ENCODE measurements around the gene OMP.
"Not testable (repeated sequence)": the region's sequence is repeated elsewhere in the genome, so short reads cannot be mapped to it uniquely, and the experiment has no call there.

OMP gene, protein sequence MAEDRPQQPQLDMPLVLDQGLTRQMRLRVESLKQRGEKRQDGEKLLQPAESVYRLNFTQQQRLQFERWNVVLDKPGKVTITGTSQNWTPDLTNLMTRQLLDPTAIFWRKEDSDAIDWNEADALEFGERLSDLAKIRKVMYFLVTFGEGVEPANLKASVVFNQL

DNA sequence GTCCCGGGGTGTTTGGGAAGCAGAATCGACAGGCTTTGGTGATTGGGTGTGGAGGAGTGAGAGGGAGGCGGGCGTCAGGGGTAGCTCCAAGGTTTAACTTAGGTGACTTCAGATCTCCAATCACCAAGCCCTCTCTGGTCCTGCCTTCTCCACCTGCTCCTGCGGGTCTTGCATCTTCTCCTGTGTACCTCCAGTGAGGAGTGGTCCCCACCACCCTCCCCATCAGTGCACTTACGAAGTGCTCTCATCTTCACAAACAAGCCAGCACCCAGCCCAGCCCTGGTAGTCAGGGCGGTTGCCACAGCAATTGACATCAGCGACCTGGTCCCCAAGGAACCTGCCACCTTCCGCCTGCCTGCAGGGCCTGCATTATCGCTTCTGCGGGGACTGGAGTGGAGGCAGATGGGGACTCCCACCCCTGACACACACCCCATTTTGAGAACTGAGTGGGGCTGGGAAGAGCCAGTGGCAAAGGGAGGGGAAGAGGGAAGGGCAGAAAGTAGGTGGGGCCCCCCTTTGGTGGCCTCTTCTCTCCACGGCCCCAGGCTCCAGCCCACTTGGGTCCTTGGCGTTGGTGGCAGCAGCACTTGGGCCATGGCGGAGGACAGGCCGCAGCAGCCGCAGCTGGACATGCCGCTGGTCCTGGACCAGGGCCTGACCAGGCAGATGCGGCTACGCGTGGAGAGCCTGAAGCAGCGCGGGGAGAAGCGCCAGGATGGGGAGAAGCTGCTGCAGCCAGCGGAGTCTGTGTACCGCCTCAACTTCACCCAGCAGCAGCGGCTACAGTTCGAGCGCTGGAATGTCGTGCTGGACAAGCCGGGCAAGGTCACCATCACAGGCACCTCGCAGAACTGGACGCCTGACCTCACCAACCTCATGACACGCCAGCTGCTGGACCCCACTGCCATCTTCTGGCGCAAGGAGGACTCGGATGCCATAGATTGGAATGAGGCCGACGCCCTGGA is at the start of gene OMP:
Gene OMP (plus strand): TSS at position 595 of the 965 bp plus-strand sequence. CDS start 0 bp downstream, at position 595.
- no peak for DNase-seq (ENCODE audit: extremely low read depth in 1 of 2, low read depth in 1 of 2)

DNA sequence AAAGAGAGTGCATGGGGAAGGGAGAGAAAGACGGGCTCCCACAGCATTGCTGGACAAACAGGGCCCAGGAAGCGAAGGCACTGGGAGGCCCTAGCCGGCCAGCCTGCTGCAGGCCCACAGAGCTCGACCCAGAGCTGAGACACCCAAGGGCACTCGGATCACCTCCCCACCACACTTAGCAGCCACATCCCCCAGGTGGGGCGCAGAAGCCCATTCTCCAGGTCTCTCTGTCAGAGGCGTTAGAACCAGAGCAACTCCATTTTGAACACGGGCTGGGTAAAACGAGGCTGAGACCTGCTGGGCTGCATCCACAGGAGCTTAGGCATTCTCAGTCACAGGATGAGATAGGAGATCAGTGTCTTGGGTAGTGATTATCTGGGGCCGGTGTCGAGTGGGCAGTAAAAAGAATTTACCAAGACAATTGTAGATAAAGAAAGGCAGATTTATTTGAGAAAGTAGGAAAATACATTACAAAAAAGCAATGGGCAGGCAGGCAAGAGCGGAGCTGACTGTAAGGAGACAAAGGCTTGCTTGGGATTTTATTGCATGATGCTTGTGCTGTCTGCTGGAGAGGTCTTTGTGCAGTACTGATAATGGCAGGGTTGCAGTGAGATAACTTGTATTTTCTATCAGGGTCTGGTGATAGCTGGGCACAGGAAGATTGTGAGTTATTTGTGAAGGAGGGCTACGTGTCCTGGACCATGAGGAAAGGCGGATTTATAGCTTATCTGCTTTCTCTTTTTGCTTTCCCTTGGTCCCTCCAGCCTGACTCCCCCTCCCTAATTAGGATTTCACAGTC is 49.2 kb upstream of the OMP start:
- DNase-seq (ENCODE audit: extremely low read depth in 1 of 2, low read depth in 1 of 2) = no peak

DNA sequence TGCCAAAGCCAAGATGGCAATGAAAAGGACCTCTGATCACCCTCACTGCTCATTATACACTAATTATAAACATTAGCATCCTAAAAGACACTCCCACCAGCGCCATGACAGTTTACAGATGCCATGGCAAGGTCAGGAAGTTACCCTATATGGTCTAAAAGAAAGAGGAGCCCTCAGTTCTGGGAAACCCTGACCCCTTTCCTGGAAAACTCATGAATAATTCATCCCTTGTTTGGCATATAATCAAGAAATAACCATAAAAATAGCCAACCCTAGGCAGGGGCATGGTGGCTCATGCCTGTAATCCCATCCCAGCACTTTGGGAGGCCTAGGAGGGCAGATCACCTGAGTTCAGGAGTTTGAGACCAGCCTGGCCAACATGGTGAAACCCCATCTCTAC is 48.6 kb upstream of the OMP start:
- DNase-seq (ENCODE audit: extremely low read depth in 1 of 2, low read depth in 1 of 2) = no peak

DNA sequence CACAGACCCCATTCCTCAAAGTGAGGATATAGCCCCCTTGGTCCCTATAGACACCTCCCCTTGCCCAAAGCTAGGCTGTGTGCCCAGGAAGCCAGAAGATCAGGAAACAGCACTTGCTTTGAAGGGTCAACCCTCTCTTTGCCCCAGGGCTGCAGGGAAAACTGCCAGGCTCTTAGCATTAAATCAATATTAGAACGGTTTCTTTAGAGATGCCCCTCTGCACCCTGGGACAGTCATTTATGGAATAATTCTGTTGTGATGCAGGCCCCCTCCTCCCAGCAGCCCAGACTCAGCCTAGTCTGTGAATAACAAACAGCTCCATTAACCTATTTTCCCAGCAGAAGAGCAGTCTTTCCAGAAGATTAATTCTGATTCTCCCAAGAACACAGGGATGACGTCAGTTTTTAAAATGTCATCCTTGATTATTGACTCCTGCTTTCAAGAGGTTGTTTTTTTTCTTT is 47.5 kb upstream of the OMP start:
- DNase-seq (ENCODE audit: extremely low read depth in 1 of 2, low read depth in 1 of 2) = no peak

DNA sequence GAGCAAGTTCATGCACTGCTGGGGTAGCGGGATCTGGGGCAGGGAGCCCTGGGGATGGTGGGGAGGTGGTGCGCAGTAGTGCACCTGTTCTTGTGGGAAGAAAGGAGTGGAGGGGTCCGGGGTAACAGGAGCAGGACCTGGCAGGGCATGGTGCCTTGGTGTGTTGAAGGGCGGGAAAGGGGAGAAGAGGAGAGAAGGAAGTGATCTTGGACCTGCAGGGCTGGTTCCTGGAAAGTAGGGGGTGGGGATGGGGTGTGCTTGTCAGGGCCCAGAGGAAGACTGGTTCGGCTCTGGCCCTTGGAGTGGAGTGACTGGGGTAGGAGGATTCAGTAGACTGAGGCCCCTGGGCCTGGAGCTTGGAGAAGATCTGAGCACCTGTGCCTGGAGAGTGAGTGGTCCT is 46.7 kb upstream of the OMP start:
- no peak for DNase-seq (ENCODE audit: extremely low read depth in 1 of 2, low read depth in 1 of 2)

DNA sequence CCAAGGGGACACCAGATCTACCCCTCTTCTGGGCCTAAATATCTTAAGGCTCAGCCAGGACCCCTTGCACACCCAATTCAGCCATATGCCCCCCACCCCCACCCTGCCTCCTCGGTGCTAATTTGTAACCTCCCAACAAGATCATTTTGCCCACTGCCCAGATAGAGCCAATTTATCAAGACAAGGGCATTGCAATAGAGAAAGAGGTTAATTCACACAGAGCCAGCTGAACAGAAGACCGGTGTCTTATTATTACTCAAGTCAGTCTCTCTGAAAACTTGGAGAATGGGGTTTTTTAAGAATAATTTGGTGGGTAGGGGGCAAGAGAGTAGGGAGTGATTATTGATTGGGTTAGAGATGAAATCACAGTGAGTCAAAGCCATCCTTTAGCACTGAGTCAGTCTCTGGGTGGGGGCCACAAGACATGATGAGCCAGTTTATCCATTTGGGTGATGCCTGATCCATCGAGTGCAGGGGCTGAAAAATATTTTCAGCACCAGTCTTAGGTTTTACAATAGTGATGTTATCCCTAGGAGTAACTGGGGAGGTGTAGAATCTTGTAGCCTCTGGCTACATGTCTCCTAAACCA is 45.7 kb upstream of the OMP start:
- no peak for DNase-seq (ENCODE audit: extremely low read depth in 1 of 2, low read depth in 1 of 2)

DNA sequence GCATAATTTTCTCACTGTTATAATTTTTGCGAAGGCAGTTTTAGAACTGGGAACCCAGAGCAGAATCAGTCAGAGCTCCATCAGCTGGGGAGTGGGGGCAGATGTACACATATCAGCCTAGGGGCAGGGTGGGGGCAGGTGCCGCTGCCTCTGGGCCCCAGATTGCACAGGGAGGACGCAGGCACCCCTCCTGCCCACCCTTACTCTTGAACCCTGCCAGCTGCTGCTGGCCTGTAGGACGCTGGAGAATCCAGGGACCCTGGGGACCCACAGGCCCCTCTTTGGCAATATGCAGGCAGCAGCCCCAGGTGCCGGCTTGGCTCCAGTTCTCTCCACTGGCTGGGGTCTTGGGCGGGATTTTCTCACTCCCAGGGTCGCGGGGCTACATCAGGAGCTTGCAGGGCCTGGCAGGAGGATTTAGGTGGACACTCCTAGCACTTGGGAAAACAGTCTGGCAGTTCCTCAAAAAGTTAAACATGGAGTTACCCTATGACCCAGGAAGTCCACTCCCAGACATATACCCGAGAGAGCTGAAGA is 44.6 kb upstream of the OMP start:
- DNase-seq (ENCODE audit: extremely low read depth in 1 of 2, low read depth in 1 of 2) = no peak

DNA sequence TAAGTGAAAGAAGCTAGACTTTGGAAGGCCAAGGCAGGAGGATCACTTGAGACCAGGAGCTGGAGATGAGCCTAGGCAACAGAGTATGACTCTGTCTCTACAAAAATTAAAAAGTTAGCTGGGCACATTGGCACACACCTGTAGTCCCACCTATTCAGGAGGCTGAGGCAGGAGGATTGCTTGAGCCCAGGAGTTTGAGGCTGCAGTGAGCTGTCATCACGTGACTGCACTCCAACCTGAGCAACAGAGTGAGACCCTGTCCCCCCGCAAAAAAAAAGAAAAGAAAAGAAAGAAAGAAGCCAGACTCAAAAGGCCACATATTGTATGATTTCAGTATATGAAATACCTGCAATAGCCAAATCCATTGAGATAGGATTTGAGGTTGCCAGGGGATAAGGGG is 43.7 kb upstream of the OMP start:
- no peak for DNase-seq (ENCODE audit: extremely low read depth in 1 of 2, low read depth in 1 of 2)

DNA sequence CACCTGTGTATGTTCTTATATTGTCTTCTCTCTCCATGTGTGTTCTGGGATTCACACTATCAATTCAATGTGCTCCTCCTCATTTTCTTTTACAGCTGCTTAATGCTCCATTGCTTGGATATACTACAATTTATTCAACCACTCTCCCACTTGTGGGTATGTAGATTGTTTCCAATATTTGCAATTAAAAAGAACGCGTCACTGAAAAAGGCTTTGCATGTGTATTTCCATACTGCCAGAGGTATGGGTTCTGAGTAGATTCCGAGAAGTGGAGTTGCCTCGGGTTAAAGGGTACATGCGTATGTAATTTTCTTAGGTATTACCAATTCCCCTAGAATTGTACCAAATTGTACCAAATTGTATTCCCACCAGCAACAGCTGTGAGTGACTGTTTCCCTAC is 42.8 kb upstream of the OMP start:
- DNase-seq (ENCODE audit: extremely low read depth in 1 of 2, low read depth in 1 of 2) = no peak

DNA sequence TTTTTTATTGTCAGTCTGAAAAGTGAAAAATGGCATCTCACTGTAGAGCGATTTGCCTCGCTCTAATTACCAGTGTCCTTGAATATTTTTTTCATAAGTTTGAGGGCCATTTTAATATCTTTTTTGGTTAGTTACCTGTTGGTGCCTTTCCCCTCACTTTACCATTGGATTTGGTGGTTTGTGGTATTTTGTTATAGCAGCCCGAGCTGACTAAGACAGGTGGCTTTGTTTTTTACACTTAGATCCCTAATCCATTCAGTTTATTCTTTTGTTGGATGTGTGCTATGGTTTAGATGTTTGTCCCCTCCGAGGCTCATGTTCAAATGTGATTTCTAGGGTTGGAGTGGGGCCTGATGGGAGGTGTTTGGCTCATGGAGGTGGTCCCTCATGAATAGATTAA is 42.4 kb upstream of the OMP start:
- no peak for DNase-seq (ENCODE audit: extremely low read depth in 1 of 2, low read depth in 1 of 2)

DNA sequence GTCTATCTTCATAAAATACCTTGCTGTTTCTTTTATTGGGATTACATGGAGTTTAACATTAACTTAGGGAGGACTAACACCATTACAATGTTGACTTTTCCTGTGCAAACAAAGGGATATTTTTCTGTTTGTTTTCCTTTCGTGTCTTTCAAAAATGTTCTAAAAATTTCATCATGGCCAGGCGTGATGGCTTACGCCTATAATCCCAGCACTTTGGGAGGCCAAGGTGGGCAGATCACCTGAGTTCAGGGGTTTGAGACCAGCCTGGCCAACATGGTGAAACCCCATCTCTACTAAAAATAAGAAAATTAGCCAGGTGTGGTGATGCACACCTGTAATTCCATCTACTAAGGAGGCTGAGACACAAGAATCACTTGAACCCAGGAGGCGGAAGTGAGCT is 41.4 kb upstream of the OMP start:
- not testable (repeated sequence) for DNase-seq (ENCODE audit: extremely low read depth in 1 of 2, low read depth in 1 of 2)

DNA sequence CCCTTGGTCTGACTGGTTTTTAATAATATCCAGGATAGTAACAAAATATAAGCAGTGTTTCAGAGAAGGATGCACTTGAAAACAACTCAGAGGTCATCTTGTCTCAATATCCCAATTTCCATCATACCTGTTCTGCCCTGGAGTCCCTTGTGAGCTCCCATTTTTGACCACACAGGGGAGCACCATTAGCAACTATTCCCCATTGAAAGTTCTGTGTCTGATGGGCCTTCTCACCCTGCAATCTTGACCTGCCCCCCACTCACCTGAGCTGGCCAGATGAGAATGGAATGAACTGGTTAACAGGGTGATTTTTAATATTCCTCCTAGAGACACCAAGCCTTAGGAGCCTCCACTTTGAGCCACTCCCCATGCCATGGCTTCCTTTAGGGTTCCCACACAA is 39.7 kb upstream of the OMP start:
- DNase-seq (ENCODE audit: extremely low read depth in 1 of 2, low read depth in 1 of 2) = no peak

DNA sequence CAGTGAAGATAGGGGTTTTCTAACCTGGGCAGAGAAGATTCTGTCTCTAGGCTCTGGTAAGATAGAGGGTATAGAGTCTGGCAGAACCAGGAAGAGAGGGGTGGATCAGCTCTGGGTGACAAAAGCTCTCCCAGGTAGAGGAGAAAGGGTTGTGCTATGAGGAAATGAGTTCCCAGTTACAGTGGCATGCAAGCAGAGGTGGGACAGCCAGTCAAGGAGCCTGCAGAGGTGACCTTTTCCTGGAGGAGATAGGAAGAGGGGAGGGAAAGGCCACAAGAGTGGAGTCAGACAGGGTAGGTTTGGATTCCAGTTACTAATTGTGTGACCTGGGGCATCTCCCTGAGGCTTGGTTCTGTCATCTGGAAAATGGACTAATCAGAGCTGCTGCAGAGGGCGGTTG is 39.2 kb upstream of the OMP start:
- DNase-seq (ENCODE audit: extremely low read depth in 1 of 2, low read depth in 1 of 2) = no peak

DNA sequence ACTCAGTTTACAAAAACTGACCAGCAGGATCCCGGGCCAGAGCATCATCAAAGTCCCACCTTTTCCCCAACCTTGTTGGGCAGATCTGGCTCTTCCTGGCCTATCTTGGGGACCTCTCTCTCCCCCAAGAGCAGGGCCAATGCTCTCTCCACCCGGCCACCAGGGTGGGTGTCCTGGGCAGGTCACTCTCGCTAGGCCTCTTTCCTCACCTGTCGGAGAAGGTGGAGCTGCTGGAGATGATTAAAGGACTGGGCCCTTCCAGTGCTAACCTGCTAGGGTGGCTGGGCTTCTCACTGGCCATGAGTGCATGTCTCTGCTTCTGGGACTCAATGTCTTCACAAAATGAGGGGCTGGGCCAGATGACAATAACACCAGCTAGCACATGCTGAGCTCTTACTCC is 38.8 kb upstream of the OMP start:
- no peak for DNase-seq (ENCODE audit: extremely low read depth in 1 of 2, low read depth in 1 of 2)

DNA sequence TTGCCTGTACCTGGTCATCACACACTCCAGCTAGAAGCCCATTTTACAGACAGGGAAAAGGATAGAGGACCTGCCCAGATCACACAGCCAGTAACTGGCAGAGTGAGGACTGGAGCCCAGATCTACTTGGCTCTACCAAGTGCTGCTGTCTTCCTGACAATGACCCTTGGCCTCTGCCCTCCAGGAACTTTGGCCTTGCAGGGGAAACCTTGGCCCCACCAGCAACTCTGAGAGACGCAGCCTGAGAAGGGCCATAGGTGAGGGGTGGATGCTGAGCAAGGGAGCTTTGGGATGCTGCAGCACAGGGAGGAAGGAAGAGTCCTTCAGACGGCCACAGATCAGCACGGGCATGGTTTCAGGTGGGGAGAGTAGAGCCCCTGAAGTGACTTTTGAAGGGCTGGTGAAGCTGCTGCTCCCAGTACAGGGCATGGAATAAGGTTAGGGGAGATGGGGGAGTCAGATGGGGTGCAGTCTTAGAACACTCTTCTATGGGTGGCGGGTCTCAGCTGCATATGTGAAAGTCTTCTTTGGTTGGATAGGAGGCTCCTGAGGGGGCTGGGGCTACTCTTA is 37.9 kb upstream of the OMP start:
- DNase-seq (ENCODE audit: extremely low read depth in 1 of 2, low read depth in 1 of 2) = no peak

DNA sequence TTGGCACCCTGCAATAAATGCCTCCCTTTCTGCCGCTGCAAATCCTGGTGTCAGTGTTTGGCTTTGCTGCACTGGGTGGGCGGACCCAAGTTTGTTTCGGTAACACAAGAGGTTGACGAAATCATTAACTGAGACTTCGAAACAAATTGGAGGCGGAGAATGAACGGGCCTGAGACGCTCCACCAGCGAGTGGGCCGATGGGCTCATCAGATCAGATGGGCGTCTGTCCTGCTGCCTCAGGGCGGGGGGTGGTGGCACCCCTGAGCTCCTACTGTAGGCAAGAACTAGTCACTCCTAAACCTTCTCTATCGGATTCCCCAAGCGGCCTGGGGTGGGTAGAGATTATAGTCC is 36.8 kb upstream of the OMP start:
- DNase-seq (ENCODE audit: extremely low read depth in 1 of 2, low read depth in 1 of 2) = no peak

DNA sequence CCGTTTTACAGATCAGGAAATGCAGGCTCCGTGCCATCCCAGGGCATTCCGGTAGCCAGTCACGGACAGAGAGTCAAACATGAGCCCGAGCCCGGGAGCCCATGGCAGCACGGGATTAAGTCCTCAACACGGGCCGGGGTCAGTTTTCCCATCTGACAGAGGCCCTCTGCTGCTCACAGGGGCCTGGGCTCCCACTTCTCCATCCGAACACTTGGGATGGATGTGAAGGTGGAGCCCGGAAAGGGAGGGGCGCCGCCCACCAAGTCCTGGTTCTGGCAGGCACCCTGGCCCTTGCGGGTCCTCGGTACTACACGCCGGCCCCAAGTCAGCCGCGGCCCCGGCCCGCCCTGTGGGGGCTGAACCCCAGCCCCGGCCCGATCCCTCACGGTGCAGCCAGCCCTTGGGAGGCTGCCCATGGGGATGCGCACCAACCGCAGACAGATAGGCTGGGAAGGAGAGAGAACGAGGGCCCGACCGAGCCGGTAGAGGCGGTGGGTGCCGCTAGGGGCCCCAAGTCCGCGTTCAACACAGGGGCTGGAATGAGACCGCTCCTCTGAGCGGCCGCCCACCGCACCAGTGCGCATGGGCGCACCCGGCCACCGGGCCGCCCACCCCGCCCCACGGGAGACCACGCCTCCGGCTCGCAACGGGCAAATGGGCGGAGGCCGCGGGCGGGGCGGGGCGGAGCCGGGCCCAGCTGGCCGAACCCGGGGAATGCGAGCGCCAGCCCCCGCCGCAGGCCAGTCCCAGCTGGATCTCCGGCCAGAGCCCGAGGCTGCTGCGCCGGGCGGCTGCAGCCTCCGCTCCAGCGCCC is 36.2 kb upstream of the OMP start, which contains the start of gene CAPN5:
Gene CAPN5 (plus strand): TSS at position 743 of the 814 bp plus-strand sequence. CDS start 17,916 bp downstream, outside the sequence.
- DNase-seq (ENCODE audit: extremely low read depth in 1 of 2, low read depth in 1 of 2) = peak; percentile 52 to 85

DNA sequence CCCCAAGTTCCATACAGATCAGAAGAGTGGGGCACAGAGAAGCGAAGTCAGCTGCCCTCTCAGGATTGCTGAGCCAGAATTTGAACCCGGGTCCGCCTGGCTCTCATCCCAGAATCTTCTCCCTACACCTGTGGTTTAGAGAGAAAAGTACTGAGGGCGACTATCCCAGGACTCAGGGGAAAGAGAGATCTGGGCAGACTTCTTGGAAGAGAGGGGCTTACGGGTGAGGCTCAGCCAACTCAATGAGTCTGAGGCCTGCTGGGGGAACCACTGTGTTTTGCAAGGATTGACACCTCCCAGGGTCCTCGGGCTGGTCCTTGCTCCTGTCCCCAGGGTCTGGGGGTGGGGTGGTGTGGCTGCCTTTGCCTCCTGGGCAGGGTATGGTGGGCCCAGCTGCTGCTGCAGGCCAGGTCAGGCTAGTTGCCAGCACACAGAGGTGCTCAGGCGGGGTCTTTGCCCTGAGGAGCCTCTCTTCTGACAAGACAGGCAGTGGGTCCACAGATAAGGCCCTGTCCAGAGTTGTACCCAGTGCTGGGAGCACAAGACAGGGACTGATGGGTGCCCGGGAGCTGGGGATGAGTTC is 34.7 kb upstream of the OMP start:
- no peak for DNase-seq (ENCODE audit: extremely low read depth in 1 of 2, low read depth in 1 of 2)
